Suprapubic skin (tissue), 4 donors: Measurements from ENCODE around the gene DOC2B. TPM values are rescaled to one million over a fixed set of nuclear protein-coding genes. Genes with fewer than 3 reads are reported as not detected.
"Not testable (repeated sequence)": the region's sequence is repeated elsewhere in the genome, so short reads cannot be mapped to it uniquely, and the experiment has no call there.

ENCODE experiments used
- DNase-seq, 2 donors: peaks; one replicate each; pipeline ENCODE4 v3.0.0-alpha.2; 2019; ENCODE audit warnings: low spot score in 2 of 2
- H3K27ac ChIP-seq: fragments of 200-600 bp; sonication (generic); one replicate; pipeline ENCODE4 v1.5.1; 2019
- H3K27me3 ChIP-seq: fragments of 200-600 bp; sonication (generic); one replicate; pipeline ENCODE4 v1.5.1; 2019
- H3K36me3 ChIP-seq: fragments of 200-600 bp; sonication (generic); one replicate; pipeline ENCODE4 v1.5.1; 2019
- H3K4me1 ChIP-seq: fragments of 200-600 bp; sonication (generic); one replicate; pipeline ENCODE4 v1.5.1; 2019
- H3K4me3 ChIP-seq: fragments of 200-600 bp; sonication (generic); one replicate; pipeline ENCODE4 v1.5.1; 2019; ENCODE audit warnings: mild to moderate bottlenecking
- H3K9me3 ChIP-seq: fragments of 200-600 bp; sonication (generic); one replicate; pipeline ENCODE4 v1.5.1; 2019
- CTCF ChIP-seq, 2 donors: fragments of 200-600 bp in 1 of 2; fragments of 450-650 bp in 1 of 2; sonication (generic) in 1 of 2; IDR thresholded peaks; one replicate each; pipeline ENCODE4 v1.5.1; 2016 to 2019; ENCODE audit warnings: antibody characterized with exemption in 2 of 2, mild to moderate bottlenecking in 1 of 2, moderate library complexity in 1 of 2
- EP300 ChIP-seq: sonication (generic); formaldehyde crosslinking; IDR thresholded peaks from one replicate; pipeline ENCODE4 v1.6.1; 2017; ENCODE audit warnings: antibody characterized with exemption
- POLR2A ChIP-seq, 2 donors: fragments of 450-650 bp; IDR thresholded peaks; one replicate each; pipeline ENCODE4 v1.6.1; 2017; ENCODE audit warnings: antibody characterized with exemption in 2 of 2, mild to moderate bottlenecking in 2 of 2, moderate library complexity in 2 of 2
- POLR2AphosphoS5 ChIP-seq, 3 donors: sonication (generic); formaldehyde crosslinking; IDR thresholded peaks; one replicate each; pipeline ENCODE4 v1.6.1; 2017; ENCODE audit warnings: antibody characterized with exemption in 3 of 3
- WGBS: methylation state at CpG from one replicate; pipeline ENCODE4 v1.1.5; 2018; 5-methylcytosine and 5-hydroxymethylcytosine counted together
- total RNA-seq, 4 donors: library from RNA; depleted of rRNA; stranded (reverse); fragments of >200 nt; gene quantifications; one replicate each; pipeline ENCODE4 v1.1.0, GENCODE V29; 2016

DOC2B gene
- total RNA-seq, 4 donors from 2014 or later, result 1.8 to 19.4 (median 6.1) TPM

- Histone ChIP-seq H3K27ac (no peak overlapping the region), H3K36me3 (peaks cover 2% of the 10 kb centered on the region), H3K9me3 (no peaks in the 10 kb centered on the region), H3K27me3 (no peaks in the 10 kb centered on the region), H3K4me3 (no peak overlapping the region), H3K4me1 (no peaks in the 10 kb centered on the region)
- TF ChIP-seq POLR2AphosphoS5 (IDR thresholded peaks at IDR 0.05) (no peak), POLR2A (IDR thresholded peaks at IDR 0.05) (no peak), EP300 (no peak), CTCF (IDR thresholded peaks at IDR 0.05) (no peak)
- DNase-seq, result no peak
- 90% methylated on average over 14 of the region's 25 CpGs for WGBS
Measured at GRCh38 chr17:213286-214105, 32.0 kb upstream of the DOC2B start.

- no peak for DNase-seq
- peaks cover 3% of the 10 kb centered on the region for H3K27me3 ChIP-seq
- H3K4me3 ChIP-seq, result no peak overlapping the region
- H3K36me3 ChIP-seq, result peaks cover 2% of the 10 kb centered on the region
- H3K4me1 ChIP-seq, result no peaks in the 10 kb centered on the region
- H3K9me3 ChIP-seq, result no peaks in the 10 kb centered on the region
- H3K27ac ChIP-seq, result no peak overlapping the region
- TF ChIP-seq POLR2A (IDR thresholded peaks at IDR 0.05) (no peak), POLR2AphosphoS5 (IDR thresholded peaks at IDR 0.05) (no peak)
- no CpG with 5 or more reads among the region's 8 CpGs for WGBS
Measured at GRCh38 chr17:210402-210801, 29.0 kb upstream of the DOC2B start.

GRCh38 chr17:208429-208828, 27.0 kb upstream of the DOC2B start:
- TF ChIP-seq CTCF (IDR thresholded peaks at IDR 0.05) (no peak), POLR2AphosphoS5 (IDR thresholded peaks at IDR 0.05) (no peak), POLR2A (IDR thresholded peaks at IDR 0.05) (no peak), EP300 (no peak)
- Histone ChIP-seq H3K4me3 (no peak overlapping the region), H3K36me3 (peaks cover 2% of the 10 kb centered on the region), H3K9me3 (no peaks in the 10 kb centered on the region), H3K4me1 (peaks cover 2% of the 10 kb centered on the region), H3K27me3 (peaks cover 3% of the 10 kb centered on the region), H3K27ac (no peak overlapping the region)
- WGBS, result 80% methylated on average over 8 of the region's 8 CpGs
- DNase-seq, result no peak

- Histone ChIP-seq H3K27ac (no peak overlapping the region), H3K4me1 (peaks cover 2% of the 10 kb centered on the region), H3K36me3 (peaks cover 2% of the 10 kb centered on the region), H3K27me3 (peaks cover 3% of the 10 kb centered on the region), H3K4me3 (no peak overlapping the region), H3K9me3 (no peaks in the 10 kb centered on the region)
- WGBS, result 87% methylated on average over 8 of the region's 8 CpGs
- no peak for DNase-seq
- no peak for TF ChIP-seq EP300
- TF ChIP-seq POLR2A (IDR thresholded peaks at IDR 0.05), result no peak
- TF ChIP-seq CTCF (IDR thresholded peaks at IDR 0.05), result no peak
- no peak for TF ChIP-seq POLR2AphosphoS5 (IDR thresholded peaks at IDR 0.05)
Measured at GRCh38 chr17:207775-208174, 26.3 kb upstream of the DOC2B start.

GRCh38 chr17:206941-207560, 25.6 kb upstream of the DOC2B start:
- Histone ChIP-seq H3K4me1 (peaks cover 2% of the 10 kb centered on the region), H3K27ac (no peak overlapping the region), H3K9me3 (no peaks in the 10 kb centered on the region), H3K27me3 (peaks cover 3% of the 10 kb centered on the region), H3K36me3 (peaks cover 2% of the 10 kb centered on the region), H3K4me3 (no peak overlapping the region)
- TF ChIP-seq POLR2AphosphoS5 (IDR thresholded peaks at IDR 0.05) (no peak), EP300 (no peak), CTCF (IDR thresholded peaks at IDR 0.05) (no peak), POLR2A (IDR thresholded peaks at IDR 0.05) (no peak)
- DNase-seq, result no peak
- WGBS, result 95% methylated on average over 22 of the region's 37 CpGs

- H3K36me3 ChIP-seq, H3K4me1 ChIP-seq, H3K27ac ChIP-seq, H3K27me3 ChIP-seq, H3K4me3 ChIP-seq, H3K9me3 ChIP-seq, DNase-seq: not testable (repeated sequence)
- 93% methylated on average over 27 of the region's 27 CpGs for WGBS
Measured at GRCh38 chr17:206484-206883, 25.0 kb upstream of the DOC2B start.
